Tibial artery (tissue), 4 donors: Measurements from ENCODE around the gene TRAF2.

Source experiments
- DNase-seq, 2 donors: peaks; one replicate each; pipeline ENCODE4 v3.0.0-alpha.2; 2019
- H3K27ac ChIP-seq, 2 donors: fragments of 200-600 bp; sonication (generic) in 1 of 2; 1 replicate in 1 of 2; 2 replicates in 1 of 2; pipeline ENCODE4 v1.5.1; 2018 to 2019; ENCODE audit warnings: mild to moderate bottlenecking in 1 of 2
- H3K27me3 ChIP-seq, 2 donors: fragments of 200-600 bp; sonication (generic) in 1 of 2; one replicate each; pipeline versions ENCODE4 v1.5.1 to v1.6.0; 2016 to 2019
- H3K36me3 ChIP-seq, 3 donors: fragments of 200-600 bp; sonication (generic) in 2 of 3; one replicate each; pipeline ENCODE4 v1.5.1; 2016 to 2019; ENCODE audit warnings: mild to moderate bottlenecking in 2 of 3
- H3K4me1 ChIP-seq, 4 donors: fragments of 200-600 bp; sonication (generic) in 2 of 4; 1 replicate in 3 of 4; 2 replicates in 1 of 4; pipeline ENCODE4 v1.5.1; 2016 to 2019
- H3K4me3 ChIP-seq, 2 donors: fragments of 200-600 bp; sonication (generic) in 1 of 2; 1 replicate in 1 of 2; 2 replicates in 1 of 2; pipeline ENCODE4 v1.5.1; 2018 to 2019; ENCODE audit warnings: mild to moderate bottlenecking in 2 of 2
- H3K9me3 ChIP-seq, 3 donors: fragments of 200-600 bp; sonication (generic) in 1 of 3; one replicate each; pipeline ENCODE4 v1.5.1; 2016 to 2019
- CTCF ChIP-seq, 2 experiments: fragments of 200-600 bp in 1 of 2; fragments of 450-650 bp in 1 of 2; IDR thresholded peaks; one replicate each; pipeline ENCODE4 v1.5.1; 2017 to 2019; ENCODE audit warnings: antibody characterized with exemption in 2 of 2, mild to moderate bottlenecking in 1 of 2, moderate library complexity in 1 of 2
- intact Hi-C: fragments of 100-400 bp; cut with DNase I; formaldehyde crosslinking; loops from one replicate; pipeline ENCODE4 v1.15.0; 2023; ENCODE audit warnings: low total_unique reads

The TRAF2 gene

GRCh38 chr9:136902259-136902821 is 16.0 kb downstream of the TRAF2 start:
- Histone ChIP-seq H3K27ac (peak overlapping the region; percentile 74 to 81), H3K9me3 (no peaks in the 10 kb centered on the region), H3K27me3 (no peaks in the 10 kb centered on the region), H3K36me3 (peaks cover 0 to 31% (median 23%) of the 10 kb centered on the region in 3 donors), H3K4me3 (peak overlapping the region; percentile 7 to 15), H3K4me1 (peaks cover 0 to 47% (median 31%) of the 10 kb centered on the region in 4 donors)
- intact Hi-C loops: no loop called here
- TF ChIP-seq CTCF (IDR thresholded peaks at IDR 0.05): no peak
- peak; percentile 68 to 94 for DNase-seq

GRCh38 chr9:136903041-136903554 is 16.8 kb downstream of the TRAF2 start:
- DNase-seq: peak; percentile 77 to 96
- intact Hi-C loops: no loop called here
- Histone ChIP-seq H3K36me3 (peaks cover 4 to 39% (median 30%) of the 10 kb centered on the region in 3 donors), H3K27ac (peak overlapping the region; percentile 74 to 81), H3K4me1 (peaks cover 0 to 47% (median 31%) of the 10 kb centered on the region in 4 donors), H3K27me3 (no peaks in the 10 kb centered on the region), H3K9me3 (no peaks in the 10 kb centered on the region), H3K4me3 (peak overlapping the region in 1 of 2 donors; percentile 11)
- no peak for TF ChIP-seq CTCF (IDR thresholded peaks at IDR 0.05)

- no peak overlapping the region for H3K27ac ChIP-seq
- no peak for TF ChIP-seq CTCF (IDR thresholded peaks at IDR 0.05)
- no peak overlapping the region for H3K4me3 ChIP-seq
- no peak for DNase-seq
- H3K9me3 ChIP-seq: no peaks in the 10 kb centered on the region
- intact Hi-C loops: no loop called here
- peaks cover 0 to 40% (median 24%) of the 10 kb centered on the region in 4 donors for H3K4me1 ChIP-seq
- H3K36me3 ChIP-seq: peaks cover 8 to 42% (median 35%) of the 10 kb centered on the region in 3 donors
- H3K27me3 ChIP-seq: no peaks in the 10 kb centered on the region
Measured at GRCh38 chr9:136906266-136906665, 19.9 kb downstream of the TRAF2 start.

GRCh38 chr9:136907011-136907914 is 20.9 kb downstream of the TRAF2 start:
- no peak for DNase-seq
- H3K36me3 ChIP-seq: peaks cover 8 to 45% (median 35%) of the 10 kb centered on the region in 3 donors
- H3K9me3 ChIP-seq: no peaks in the 10 kb centered on the region
- intact Hi-C loops: no loop called here
- no peak overlapping the region for H3K27ac ChIP-seq
- no peaks in the 10 kb centered on the region for H3K27me3 ChIP-seq
- TF ChIP-seq CTCF (IDR thresholded peaks at IDR 0.05): no peak
- H3K4me1 ChIP-seq: peaks cover 0 to 30% (median 14%) of the 10 kb centered on the region in 4 donors
- no peak overlapping the region for H3K4me3 ChIP-seq

- no peak for DNase-seq
- no peak overlapping the region for H3K4me3 ChIP-seq
- no peak for TF ChIP-seq CTCF (IDR thresholded peaks at IDR 0.05)
- H3K27me3 ChIP-seq: no peaks in the 10 kb centered on the region
- intact Hi-C loops: no loop called here
- H3K4me1 ChIP-seq: no peaks in the 10 kb centered on the region
- H3K27ac ChIP-seq: no peak overlapping the region
- peaks cover 8 to 75% (median 45%) of the 10 kb centered on the region in 3 donors for H3K36me3 ChIP-seq
- no peaks in the 10 kb centered on the region for H3K9me3 ChIP-seq
Measured at GRCh38 chr9:136910197-136910900, 24.0 kb downstream of the TRAF2 start.
